NCI-H1694 (cell line): ENCODE results near the gene TMEM209.
"Not testable (repeated sequence)": the region's sequence is repeated elsewhere in the genome, so short reads cannot be mapped to it uniquely, and the experiment has no call there.

Experiments used
- DNase-seq: peaks from one replicate; lab custom pipeline; 2025; lab: John Stamatoyannopoulos, UW

The TMEM209 gene

GRCh38 chr7:130218806-130219620, 13.8 kb upstream of the TMEM209 start:
- DNase-seq = no peak

GRCh38 chr7:130216750-130217149, 11.5 kb upstream of the TMEM209 start:
- no peak for DNase-seq

- DNase-seq = no peak
These were observed 10.8 kb upstream of the TMEM209 start for GRCh38 chr7:130216025-130216424.

GRCh38 chr7:130213828-130214227, 8.6 kb upstream of the TMEM209 start:
- DNase-seq = no peak

- DNase-seq = no peak
These were observed 5.2 kb upstream of the TMEM209 start for GRCh38 chr7:130210181-130210935.

- no peak for DNase-seq
These were observed 3.3 kb upstream of the TMEM209 start for GRCh38 chr7:130208516-130208915.

- no peak for DNase-seq
These were observed 2.4 kb upstream of the TMEM209 start, which contains the start of gene SSMEM1 for GRCh38 chr7:130207642-130208041. SSMEM1 (plus strand) TSS chr7:130207860; CDS start chr7:130207911, 51 bp downstream.

GRCh38 chr7:130207033-130207432, 1.8 kb upstream of the TMEM209 start:
- DNase-seq = no peak

- DNase-seq = no peak
These were observed 3.4 kb downstream of the TMEM209 start for GRCh38 chr7:130201796-130202195.

GRCh38 chr7:130197094-130197493, 8.1 kb downstream of the TMEM209 start:
- DNase-seq = no peak

- no peak for DNase-seq
These were observed 8.7 kb downstream of the TMEM209 start for GRCh38 chr7:130196476-130196875.

- DNase-seq = no peak
These were observed 9.8 kb downstream of the TMEM209 start for GRCh38 chr7:130195396-130195795.

GRCh38 chr7:130191791-130192190, 13.4 kb downstream of the TMEM209 start:
- DNase-seq = no peak

GRCh38 chr7:130189343-130189742, 15.9 kb downstream of the TMEM209 start:
- DNase-seq = no peak

- DNase-seq = no peak
These were observed 17.8 kb downstream of the TMEM209 start for GRCh38 chr7:130187360-130187759.

- not testable (repeated sequence) for DNase-seq
These were observed 20.9 kb downstream of the TMEM209 start for GRCh38 chr7:130184349-130184748.

GRCh38 chr7:130182990-130183389, 22.2 kb downstream of the TMEM209 start:
- DNase-seq = no peak

- no peak for DNase-seq
These were observed 24.0 kb downstream of the TMEM209 start for GRCh38 chr7:130181263-130181605.

GRCh38 chr7:130180571-130181262, 24.5 kb downstream of the TMEM209 start:
- DNase-seq = no peak

GRCh38 chr7:130179631-130180030, 25.6 kb downstream of the TMEM209 start:
- no peak for DNase-seq

GRCh38 chr7:130178251-130178650, 27.0 kb downstream of the TMEM209 start:
- no peak for DNase-seq

- DNase-seq = no peak
These were observed 30.8 kb downstream of the TMEM209 start for GRCh38 chr7:130174237-130174959.
